Glutamatergic neuron (in vitro differentiated cells): ENCODE data around the gene RPS6KA5. TPM values are rescaled to one million over a fixed set of nuclear protein-coding genes. Genes with fewer than 3 reads are reported as not detected.
"Not testable (repeated sequence)": the region's sequence is repeated elsewhere in the genome, so short reads cannot be mapped to it uniquely, and the experiment has no call there.

ENCODE experiments used
- DNase-seq: peaks from one replicate; pipeline ENCODE4 v3.0.0; 2022
- H3K27ac Mint-ChIP-seq: one replicate; pipeline ENCODE4 v1.8.0; 2020; ENCODE audit warnings: mild to moderate bottlenecking, mixed read lengths, inconsistent platforms; ENCODE audit not compliant: unreplicated experiment
- H3K27me3 Mint-ChIP-seq: one replicate; pipeline ENCODE4 v1.8.0; 2020; ENCODE audit warnings: mild to moderate bottlenecking, moderate library complexity, mixed read lengths, inconsistent platforms; ENCODE audit not compliant: unreplicated experiment
- H3K36me3 Mint-ChIP-seq: one replicate; pipeline ENCODE4 v1.8.0; 2020; ENCODE audit warnings: mild to moderate bottlenecking, mixed read lengths, inconsistent platforms; ENCODE audit not compliant: unreplicated experiment
- H3K4me1 Mint-ChIP-seq: one replicate; pipeline ENCODE4 v1.8.0; 2020; ENCODE audit warnings: mild to moderate bottlenecking, low read depth, mixed read lengths, inconsistent platforms; ENCODE audit not compliant: unreplicated experiment
- H3K4me3 Mint-ChIP-seq: one replicate; pipeline ENCODE4 v1.8.0; 2020; ENCODE audit warnings: mild to moderate bottlenecking, mixed read lengths, inconsistent platforms; ENCODE audit not compliant: unreplicated experiment
- H3K9me3 Mint-ChIP-seq: one replicate; pipeline ENCODE4 v1.8.0; 2020; ENCODE audit warnings: mild to moderate bottlenecking, moderate library complexity, mixed read lengths, inconsistent platforms; ENCODE audit not compliant: unreplicated experiment
- CTCF ChIP-seq: fragments of 200-600 bp; sonication (generic); IDR thresholded peaks from one replicate; pipeline ENCODE4 v1.5.0; 2021; ENCODE audit not compliant: partially characterized antibody, unreplicated experiment
- total RNA-seq: library from RNA; stranded (reverse); fragmentation: NEBNext Ultra II Directional; extraction: Animal tissue kit (Norgen Biotek cat#: 25700); gene quantifications from one replicate; pipeline ENCODE4 v1.2.1, GENCODE V29; 2021; ENCODE audit not compliant: unreplicated experiment

Gene RPS6KA5
- total RNA-seq, 1 donor from 2014 or later = 3.8 TPM

- H3K27ac Mint-ChIP-seq = no peak overlapping the region
- no peaks in the 10 kb centered on the region for H3K4me1 Mint-ChIP-seq
- DNase-seq = no peak
- no peak for TF ChIP-seq CTCF
- no peaks in the 10 kb centered on the region for H3K9me3 Mint-ChIP-seq
- no peaks in the 10 kb centered on the region for H3K27me3 Mint-ChIP-seq
- no peak overlapping the region for H3K4me3 Mint-ChIP-seq
- H3K36me3 Mint-ChIP-seq = no peaks in the 10 kb centered on the region
Observed at GRCh38 chr14:90866833-90867232, 193.6 kb downstream of the RPS6KA5 start.

- TF ChIP-seq CTCF = no peak
- H3K4me3 Mint-ChIP-seq = no peak overlapping the region
- no peaks in the 10 kb centered on the region for H3K36me3 Mint-ChIP-seq
- no peaks in the 10 kb centered on the region for H3K27me3 Mint-ChIP-seq
- H3K27ac Mint-ChIP-seq = no peak overlapping the region
- H3K9me3 Mint-ChIP-seq = no peaks in the 10 kb centered on the region
- H3K4me1 Mint-ChIP-seq = no peaks in the 10 kb centered on the region
- DNase-seq = no peak
Observed at GRCh38 chr14:90864741-90865140, 195.7 kb downstream of the RPS6KA5 start.

- H3K36me3 Mint-ChIP-seq = no peaks in the 10 kb centered on the region
- H3K27ac Mint-ChIP-seq = no peak overlapping the region
- no peak for TF ChIP-seq CTCF
- H3K4me3 Mint-ChIP-seq = no peak overlapping the region
- H3K9me3 Mint-ChIP-seq = no peaks in the 10 kb centered on the region
- H3K27me3 Mint-ChIP-seq = no peaks in the 10 kb centered on the region
- DNase-seq = no peak
- H3K4me1 Mint-ChIP-seq = no peaks in the 10 kb centered on the region
Observed at GRCh38 chr14:90858511-90858910, 201.9 kb downstream of the RPS6KA5 start.

GRCh38 chr14:90857866-90858265 lies 202.6 kb downstream of the RPS6KA5 start:
- H3K4me3 Mint-ChIP-seq = no peak overlapping the region

GRCh38 chr14:90856115-90856514 lies 204.3 kb downstream of the RPS6KA5 start:
- not testable (repeated sequence) for DNase-seq, H3K27me3 Mint-ChIP-seq, H3K9me3 Mint-ChIP-seq, H3K4me3 Mint-ChIP-seq, H3K27ac Mint-ChIP-seq, H3K36me3 Mint-ChIP-seq, H3K4me1 Mint-ChIP-seq

More at GRCh38 chr14:90857866-90858265, 202.6 kb downstream of the RPS6KA5 start:
- H3K9me3 Mint-ChIP-seq = no peaks in the 10 kb centered on the region
- no peak for TF ChIP-seq CTCF
- no peaks in the 10 kb centered on the region for H3K27me3 Mint-ChIP-seq
- H3K4me1 Mint-ChIP-seq = no peaks in the 10 kb centered on the region
- no peaks in the 10 kb centered on the region for H3K36me3 Mint-ChIP-seq
- no peak for DNase-seq
- H3K27ac Mint-ChIP-seq = no peak overlapping the region

GRCh38 chr14:90853116-90853515 lies 207.3 kb downstream of the RPS6KA5 start:
- no peak overlapping the region for H3K4me3 Mint-ChIP-seq
- no peak for DNase-seq
- no peak for TF ChIP-seq CTCF
- H3K27ac Mint-ChIP-seq = no peak overlapping the region
- H3K9me3 Mint-ChIP-seq = no peaks in the 10 kb centered on the region
- H3K4me1 Mint-ChIP-seq = no peaks in the 10 kb centered on the region
- no peaks in the 10 kb centered on the region for H3K27me3 Mint-ChIP-seq
- no peaks in the 10 kb centered on the region for H3K36me3 Mint-ChIP-seq
